HepG2 (cell line): ENCODE data around the gene UNC93A. TPM values are rescaled to one million over a fixed set of nuclear protein-coding genes. Genes with fewer than 3 reads are reported as not detected.

Experiments used
- BRD4 ChIP-seq: sonication (generic); formaldehyde crosslinking; IDR thresholded peaks from 2 replicates; pipeline ENCODE4 v1.4.0; 2020; ENCODE audit warnings: missing genetic modification reagents
- DNMT3B ChIP-seq: conservative IDR thresholded peaks from 2 replicates; pipeline ENCODE4 v1.6.1; 2016; ENCODE audit warnings: missing biosample characterization, control low read depth
- ETV5 ChIP-seq: IDR thresholded peaks from 2 replicates; pipeline ENCODE4 v1.6.1; 2018; ENCODE audit warnings: missing biosample characterization, missing genetic modification reagents, inconsistent platforms, borderline replicate concordance
- GATAD2A ChIP-seq: IDR thresholded peaks from 2 replicates; pipeline ENCODE4 v1.6.1; 2016
- HDAC1 ChIP-seq: sonication (generic); formaldehyde crosslinking; IDR thresholded peaks from 2 replicates; pipeline ENCODE4 v1.5.1; 2020; ENCODE audit warnings: mild to moderate bottlenecking, missing genetic modification reagents
- IRF2 ChIP-seq: IDR thresholded peaks from 2 replicates; pipeline ENCODE4 v1.6.1; 2018; ENCODE audit warnings: missing genetic modification reagents, missing compliant biosample characterization
- JARID2 ChIP-seq: sonication (generic); formaldehyde crosslinking; IDR thresholded peaks from 2 replicates; pipeline ENCODE4 v1.8.1; 2023; ENCODE audit warnings: missing genetic modification reagents, inconsistent platforms; ENCODE audit not compliant: insufficient replicate concordance
- KAT8 ChIP-seq: IDR thresholded peaks from 2 replicates; pipeline ENCODE4 v1.6.1; 2016; ENCODE audit warnings: missing genetic modification reagents, missing compliant biosample characterization
- KDM2A ChIP-seq: sonication (generic); formaldehyde crosslinking; IDR thresholded peaks from 2 replicates; pipeline ENCODE4 v1.4.0; 2020; ENCODE audit warnings: low read depth, missing genetic modification reagents, borderline replicate concordance
- KDM6A ChIP-seq: IDR thresholded peaks from 2 replicates; pipeline ENCODE4 v1.6.1; 2016; ENCODE audit warnings: low read depth
- MIER3 ChIP-seq: IDR thresholded peaks from 2 replicates; pipeline ENCODE4 v1.6.1; 2016; ENCODE audit warnings: missing compliant biosample characterization, borderline replicate concordance
- MLX ChIP-seq: IDR thresholded peaks from 2 replicates; pipeline ENCODE4 v1.6.1; 2016
- MXD4 ChIP-seq: IDR thresholded peaks from 2 replicates; pipeline ENCODE4 v1.6.1; 2016; ENCODE audit warnings: mild to moderate bottlenecking, missing biosample characterization, missing genetic modification reagents
- NR2F6 ChIP-seq, 2 experiments: IDR thresholded peaks; 2 replicates each; pipeline ENCODE4 v1.6.1; 2016; ENCODE audit warnings: antibody characterized with exemption in 1 of 2, mild to moderate bottlenecking in 1 of 2
- POLR2G ChIP-seq: fragments of 200-400 bp; formaldehyde crosslinking; IDR thresholded peaks from 2 replicates; pipeline ENCODE4 v1.6.1; 2018; ENCODE audit warnings: mild to moderate bottlenecking, low read depth, low read length, moderate library complexity
- PPARG ChIP-seq: conservative IDR thresholded peaks from 2 replicates; pipeline ENCODE4 v1.6.1; 2016; ENCODE audit warnings: missing biosample characterization, missing genetic modification reagents
- SOX13 ChIP-seq, 3 experiments: fragments of 450-650 bp in 1 of 3; sonication (generic) in 1 of 3; formaldehyde crosslinking in 1 of 3; IDR thresholded peaks in 2 of 3; conservative IDR thresholded peaks in 1 of 3; 2 replicates each; pipeline versions ENCODE4 v1.5.0 to v1.6.1; 2016 to 2020; ENCODE audit warnings: antibody characterized with exemption in 1 of 3, mild to moderate bottlenecking in 1 of 3, missing compliant biosample characterization in 1 of 3, missing genetic modification reagents in 1 of 3, moderate library complexity in 1 of 3
- TAF1 ChIP-seq: sonication (generic); formaldehyde crosslinking; IDR thresholded peaks from 2 replicates; pipeline ENCODE4 v1.4.0; 2020; ENCODE audit warnings: missing genetic modification reagents
- ZNF276 ChIP-seq: sonication (generic); formaldehyde crosslinking; IDR thresholded peaks from 2 replicates; pipeline ENCODE4 v1.4.0; 2020; ENCODE audit warnings: mild to moderate bottlenecking, low read depth, missing genetic modification reagents
- ZNF580 ChIP-seq: IDR thresholded peaks from 2 replicates; pipeline ENCODE4 v1.6.1; 2016; ENCODE audit warnings: low read depth, borderline replicate concordance
- ZNF614 ChIP-seq: IDR thresholded peaks from 2 replicates; pipeline ENCODE4 v1.6.1; 2018; ENCODE audit warnings: missing biosample characterization, missing genetic modification reagents, inconsistent platforms, borderline replicate concordance
- polyA plus RNA-seq, 8 experiments: library from polyadenylated mRNA; depleted of rRNA in 3 of 8; stranded (reverse) in 7 of 8; unstranded in 1 of 8; fragments of >200 nt; fragmentation: Illumina TruSeq in 4 of 8; extraction: Trizol in 4 of 8; gene quantifications; 2 replicates each; pipeline versions ENCODE4 v1.2.1 to v1.2.3, GENCODE V29; 2011 to 2016; ENCODE audit warnings: low read depth in 4 of 8, missing spikeins in 1 of 8, mixed read lengths in 1 of 8; ENCODE audit not compliant: insufficient read depth in 1 of 8
- total RNA-seq, 5 experiments: library from RNA; depleted of rRNA; stranded (reverse); fragments of >200 nt; fragmentation: Illumina TruSeq; extraction: Trizol; gene quantifications; 2 replicates each; pipeline ENCODE4 v1.2.3, GENCODE V29; 2016; ENCODE audit warnings: low read depth in 1 of 5
- TF ChIP-seq, protein P1 (sequence below): sonication (generic); formaldehyde crosslinking; conservative IDR thresholded peaks from 2 replicates; pipeline ENCODE4 v1.4.0; 2020; ENCODE audit warnings: mild to moderate bottlenecking, missing genetic modification reagents, moderate library complexity

UNC93A gene
- total and polyA plus RNA-seq, 2 of the 13 experiments (the other 11 are each of a cell fraction or from before 2014, with no cell fraction given), result 11.0 to 42.7 TPM

DNA sequence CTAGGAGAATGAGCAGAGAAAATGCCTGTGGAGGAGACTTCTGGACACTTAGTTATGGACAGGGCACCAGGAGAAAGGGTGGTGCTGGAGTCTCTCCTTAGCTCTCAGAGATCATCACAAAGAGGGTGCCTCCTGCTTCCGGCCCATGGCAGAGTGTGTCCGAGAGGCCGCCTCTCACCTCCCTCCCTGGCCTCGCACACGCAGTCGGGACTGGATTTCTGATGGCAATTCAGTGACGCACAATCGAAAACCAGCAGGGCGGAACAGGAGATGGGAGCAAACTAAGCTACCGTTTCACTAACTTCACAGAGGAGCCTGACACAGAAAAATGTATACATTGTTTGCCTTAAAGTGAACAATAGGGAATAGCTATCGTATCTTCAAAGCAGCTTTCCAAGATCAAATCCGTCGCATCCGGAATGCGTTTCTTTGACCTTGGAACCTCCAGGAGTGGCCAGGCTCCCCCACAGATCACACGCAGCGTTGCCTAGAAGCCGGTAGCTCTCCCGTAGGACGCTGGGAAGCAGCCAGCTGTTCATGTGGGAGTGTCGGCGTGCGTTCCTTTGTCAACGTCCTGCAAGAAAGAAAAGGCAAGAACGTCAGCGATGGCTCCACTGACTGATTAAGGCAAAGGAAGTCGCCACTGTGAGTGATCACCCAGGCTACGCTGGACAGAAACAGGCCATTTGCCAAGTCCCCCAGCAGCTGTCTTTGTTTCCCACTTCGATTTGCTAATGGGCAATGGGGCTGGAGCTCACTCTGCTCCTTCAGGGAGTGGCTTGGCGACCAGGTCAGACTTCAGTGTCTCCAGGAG is 49.6 kb upstream of the UNC93A start (continued):
- TF ChIP-seq ZNF580 (CRISPR knock-in tag), result peak; percentile 46; the same call in 1 of the 2 replicates
- TF ChIP-seq ZNF614 (CRISPR knock-in tag), result 0 out of 2 replicates have a peak, but pooled peaks have one; percentile 12
- TF ChIP-seq MLX (CRISPR knock-in tag), result peak; percentile 23; the same call in 1 of the 2 replicates
- TF ChIP-seq PPARG (CRISPR knock-in tag), result 0 out of 2 replicates have a peak, but pooled peaks have one; percentile 18
- TF ChIP-seq GATAD2A (CRISPR knock-in tag), result peak; percentile 79
- TF ChIP-seq BRD4 (CRISPR knock-in tag), result peak; percentile 59; the same call in 1 of the 2 replicates
- peak; percentile 50 for TF ChIP-seq POLR2G
- TF ChIP-seq, protein P1, sequence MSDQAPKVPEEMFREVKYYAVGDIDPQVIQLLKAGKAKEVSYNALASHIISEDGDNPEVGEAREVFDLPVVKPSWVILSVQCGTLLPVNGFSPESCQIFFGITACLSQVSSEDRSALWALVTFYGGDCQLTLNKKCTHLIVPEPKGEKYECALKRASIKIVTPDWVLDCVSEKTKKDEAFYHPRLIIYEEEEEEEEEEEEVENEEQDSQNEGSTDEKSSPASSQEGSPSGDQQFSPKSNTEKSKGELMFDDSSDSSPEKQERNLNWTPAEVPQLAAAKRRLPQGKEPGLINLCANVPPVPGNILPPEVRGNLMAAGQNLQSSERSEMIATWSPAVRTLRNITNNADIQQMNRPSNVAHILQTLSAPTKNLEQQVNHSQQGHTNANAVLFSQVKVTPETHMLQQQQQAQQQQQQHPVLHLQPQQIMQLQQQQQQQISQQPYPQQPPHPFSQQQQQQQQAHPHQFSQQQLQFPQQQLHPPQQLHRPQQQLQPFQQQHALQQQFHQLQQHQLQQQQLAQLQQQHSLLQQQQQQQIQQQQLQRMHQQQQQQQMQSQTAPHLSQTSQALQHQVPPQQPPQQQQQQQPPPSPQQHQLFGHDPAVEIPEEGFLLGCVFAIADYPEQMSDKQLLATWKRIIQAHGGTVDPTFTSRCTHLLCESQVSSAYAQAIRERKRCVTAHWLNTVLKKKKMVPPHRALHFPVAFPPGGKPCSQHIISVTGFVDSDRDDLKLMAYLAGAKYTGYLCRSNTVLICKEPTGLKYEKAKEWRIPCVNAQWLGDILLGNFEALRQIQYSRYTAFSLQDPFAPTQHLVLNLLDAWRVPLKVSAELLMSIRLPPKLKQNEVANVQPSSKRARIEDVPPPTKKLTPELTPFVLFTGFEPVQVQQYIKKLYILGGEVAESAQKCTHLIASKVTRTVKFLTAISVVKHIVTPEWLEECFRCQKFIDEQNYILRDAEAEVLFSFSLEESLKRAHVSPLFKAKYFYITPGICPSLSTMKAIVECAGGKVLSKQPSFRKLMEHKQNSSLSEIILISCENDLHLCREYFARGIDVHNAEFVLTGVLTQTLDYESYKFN (CRISPR knock-in tag), result peak; percentile 53
- peak; percentile 61 for TF ChIP-seq NR2F6 (IDR thresholded peaks at IDR 0.05)
- TF ChIP-seq NR2F6 (CRISPR knock-in tag; IDR thresholded peaks at IDR 0.05), result peak; percentile 54
- peak; percentile 74 for TF ChIP-seq KDM2A (CRISPR knock-in tag)
- TF ChIP-seq ETV5 (CRISPR knock-in tag), result peak; percentile 94
- TF ChIP-seq IRF2 (CRISPR knock-in tag), result peak; percentile 56
- peak; percentile 52; the same call in 1 of the 2 replicates for TF ChIP-seq MXD4
- peak; percentile 85 for TF ChIP-seq JARID2 (CRISPR knock-in tag)
- TF ChIP-seq HDAC1 (CRISPR knock-in tag), result peak; percentile 42; the same call in 1 of the 2 replicates
- 0 out of 2 replicates have a peak, but pooled peaks have one; percentile 49 for TF ChIP-seq ZNF276 (CRISPR knock-in tag)
- TF ChIP-seq SOX13 (IDR thresholded peaks at IDR 0.05), result peak; percentile 90
- peak in 1 of 2 experiments; percentile 94; a peak in 2 of 4 replicates for TF ChIP-seq SOX13 (CRISPR knock-in tag; conservative IDR thresholded peaks at IDR 0.05 in 1 of 2, IDR thresholded peaks at IDR 0.05 in 1 of 2)
- TF ChIP-seq KAT8 (CRISPR knock-in tag), result peak; percentile 47
- TF ChIP-seq MIER3 (CRISPR knock-in tag), result peak; percentile 69; the same call in 1 of the 2 replicates
- peak; percentile 66; the same call in 1 of the 2 replicates for TF ChIP-seq TAF1 (CRISPR knock-in tag)
- TF ChIP-seq DNMT3B (CRISPR knock-in tag), result 0 out of 2 replicates have a peak, but pooled peaks have one; percentile 53
- TF ChIP-seq KDM6A (CRISPR knock-in tag), result peak; percentile 20; the same call in 1 of the 2 replicates
